ENCODE measurements around the gene CYP24A1. TPM values are rescaled to one million over a fixed set of nuclear protein-coding genes. Genes with fewer than 3 reads are reported as not detected.

CYP24A1 gene
- polyA plus RNA-seq, 3 donors, result not detected

DNA sequence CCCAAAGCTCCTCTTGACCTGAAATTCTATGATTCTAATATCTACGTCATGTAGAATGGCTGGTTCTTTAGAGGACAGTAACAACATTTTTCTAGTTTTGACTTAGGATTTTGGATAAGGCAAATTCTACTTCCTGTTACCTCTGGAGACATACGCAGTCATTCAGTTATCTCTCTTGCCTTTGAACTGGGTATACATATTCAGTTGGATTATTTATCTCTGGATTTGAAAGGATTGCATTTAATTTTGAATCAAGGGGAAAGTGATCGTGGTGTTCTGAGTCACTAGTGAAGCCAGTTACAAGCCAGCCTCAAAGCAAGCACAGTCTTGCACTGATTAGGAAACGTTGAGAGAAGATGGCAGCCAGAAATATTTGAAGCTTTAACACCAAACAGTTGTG, 68.1 kb downstream of the CYP24A1 start:
- Histone ChIP-seq H3K9ac (ENCODE audit: insufficient read depth, low read length, poor library complexity, severe bottlenecking) (no peak overlapping the region), H2AFZ (ENCODE audit: insufficient read depth, low read depth, low read length, poor library complexity, severe bottlenecking) (no peak overlapping the region), H3K4me1 (ENCODE audit: control insufficient read depth in 1 of 2, insufficient read depth in 2 of 2, low read length in 2 of 2) (no peaks in the 10 kb centered on the region), H3K27ac (ENCODE audit: low read depth in 1 of 2, low read length in 2 of 2) (no peak overlapping the region), H3K9me3 (replicated peaks in 1 of 2; ENCODE audit: control insufficient read depth in 1 of 2, insufficient read depth in 1 of 2, low read length in 2 of 2) (no peaks in the 10 kb centered on the region), H4K20me1 (ENCODE audit: insufficient read depth, low read length) (no peaks in the 10 kb centered on the region), H3K4me2 (replicated peaks; ENCODE audit: extremely low read depth, low read length, poor library complexity, severe bottlenecking) (no peak overlapping the region), H3K4me3 (replicated peaks in 1 of 3; ENCODE audit: low read depth in 2 of 3, low read length in 3 of 3) (no peak overlapping the region), H3K27me3 (ENCODE audit: control insufficient read depth in 2 of 2, insufficient read depth in 2 of 2, low read length in 2 of 2) (no peaks in the 10 kb centered on the region), H3K36me3 (replicated peaks in 1 of 2; ENCODE audit: control insufficient read depth in 1 of 2, insufficient read depth in 2 of 2, low read length in 2 of 2) (no peaks in the 10 kb centered on the region), H3K79me2 (ENCODE audit: insufficient read depth, low read length) (no peaks in the 10 kb centered on the region)
- Mint-ChIP-seq H3K9me3 (no peaks in the 10 kb centered on the region), H3K27ac (no peak overlapping the region), H3K4me3 (no peak overlapping the region), H3K4me1 (peaks cover 6% of the 10 kb centered on the region), H3K27me3 (ENCODE audit: low read depth in 3 of 3) (peaks cover 0 to 7% (median 0%) of the 10 kb centered on the region in 3 donors), H3K36me3 (no peaks in the 10 kb centered on the region)
- WGBS (ENCODE audit: insufficient coverage), result 80% methylated on average over 2 of the region's 4 CpGs
- no peak for DNase-seq
- TF ChIP-seq CTCF (IDR thresholded peaks at IDR 0.05), result no peak
- intact Hi-C loops (cut with micrococcal nuclease), result no loop called here

DNA sequence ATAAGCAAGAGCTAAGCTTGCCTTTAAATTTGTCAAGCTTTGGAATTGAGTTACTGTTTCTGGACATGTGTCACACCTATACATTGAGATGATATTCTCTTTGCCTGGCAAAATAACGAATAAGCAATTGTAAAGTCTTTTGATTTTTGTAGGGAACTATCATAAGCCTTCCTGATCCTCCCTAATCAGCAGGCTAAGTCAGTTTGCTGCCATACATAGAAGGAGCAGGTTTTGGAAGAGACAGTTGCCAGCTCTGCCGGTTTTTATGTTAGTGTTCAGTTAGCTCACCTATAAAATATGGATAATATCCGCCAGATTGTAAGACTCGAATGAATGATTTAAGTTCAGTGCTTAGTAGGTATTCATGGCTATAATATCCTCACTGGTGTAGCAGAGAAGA, 69.0 kb downstream of the CYP24A1 start:
- H3K9me3 ChIP-seq (replicated peaks in 1 of 2; ENCODE audit: control insufficient read depth in 1 of 2, insufficient read depth in 1 of 2, low read length in 2 of 2), result no peaks in the 10 kb centered on the region
- no peak overlapping the region for H3K27ac Mint-ChIP-seq
- WGBS (ENCODE audit: insufficient coverage), result 94% methylated on average over 3 of the region's 4 CpGs
- H3K27me3 ChIP-seq (ENCODE audit: control insufficient read depth in 2 of 2, insufficient read depth in 2 of 2, low read length in 2 of 2), result no peaks in the 10 kb centered on the region
- no peak overlapping the region for H3K27ac ChIP-seq (ENCODE audit: low read depth in 1 of 2, low read length in 2 of 2)
- no peak for TF ChIP-seq CTCF (IDR thresholded peaks at IDR 0.05)
- no peak overlapping the region for H3K4me3 Mint-ChIP-seq
- H3K4me3 ChIP-seq (replicated peaks in 1 of 3; ENCODE audit: low read depth in 2 of 3, low read length in 3 of 3), result no peak overlapping the region
- H3K27me3 Mint-ChIP-seq (ENCODE audit: low read depth in 3 of 3), result peaks cover 0 to 7% (median 0%) of the 10 kb centered on the region in 3 donors
- intact Hi-C loops (cut with micrococcal nuclease), result no loop called here
- no peaks in the 10 kb centered on the region for H4K20me1 ChIP-seq (ENCODE audit: insufficient read depth, low read length)
- DNase-seq, result no peak
- no peak overlapping the region for H3K4me2 ChIP-seq (replicated peaks; ENCODE audit: extremely low read depth, low read length, poor library complexity, severe bottlenecking)
- no peaks in the 10 kb centered on the region for H3K36me3 ChIP-seq (replicated peaks in 1 of 2; ENCODE audit: control insufficient read depth in 1 of 2, insufficient read depth in 2 of 2, low read length in 2 of 2)
- H3K79me2 ChIP-seq (ENCODE audit: insufficient read depth, low read length), result no peaks in the 10 kb centered on the region
- H3K9ac ChIP-seq (ENCODE audit: insufficient read depth, low read length, poor library complexity, severe bottlenecking), result no peak overlapping the region
- no peaks in the 10 kb centered on the region for H3K9me3 Mint-ChIP-seq
- peaks cover 2% of the 10 kb centered on the region for H3K4me1 Mint-ChIP-seq
- no peak overlapping the region for H2AFZ ChIP-seq (ENCODE audit: insufficient read depth, low read depth, low read length, poor library complexity, severe bottlenecking)
- H3K36me3 Mint-ChIP-seq, result no peaks in the 10 kb centered on the region
- H3K4me1 ChIP-seq (ENCODE audit: control insufficient read depth in 1 of 2, insufficient read depth in 2 of 2, low read length in 2 of 2), result no peaks in the 10 kb centered on the region

Measured in CD14-positive monocyte (primary cell).